Body of pancreas (tissue), 4 donors: ENCODE measurements around the gene DEPDC1. TPM values are rescaled to one million over a fixed set of nuclear protein-coding genes. Genes with fewer than 3 reads are reported as not detected.

Experiments
- ATAC-seq: fragments of 150-250 bp; one replicate; pipeline ENCODE4 v1.9.1; 2016
- DNase-seq, 4 donors: peaks; one replicate each; pipeline ENCODE4 v3.0.0-alpha.2; 2019
- H3K27ac ChIP-seq, 4 donors: fragments of 200-600 bp; sonication (generic); 1 replicate in 3 of 4; 2 replicates in 1 of 4; pipeline versions ENCODE4 v1.5.1 to v1.6.1; 2016 to 2019; ENCODE audit warnings: mild to moderate bottlenecking in 1 of 4, mixed read lengths in 1 of 4, moderate library complexity in 1 of 4
- H3K27me3 ChIP-seq, 2 donors: fragments of 200-600 bp; sonication (generic); one replicate each; pipeline ENCODE4 v1.6.0; 2016; ENCODE audit warnings: mild to moderate bottlenecking in 1 of 2
- H3K36me3 ChIP-seq, 2 donors: fragments of 200-600 bp; sonication (generic); replicated peaks in 1 of 2; 2 replicates each; pipeline ENCODE4 v1.5.1; 2016; ENCODE audit warnings: low read depth in 2 of 2; ENCODE audit not compliant: insufficient read depth in 1 of 2
- H3K4me1 ChIP-seq: fragments of 200-600 bp; sonication (generic); one replicate; pipeline ENCODE4 v1.6.0; 2016
- H3K4me3 ChIP-seq, 2 donors: fragments of 200-600 bp; sonication (generic); 1 replicate in 1 of 2; 2 replicates in 1 of 2; pipeline ENCODE4 v1.5.1; 2016 to 2019
- H3K9me3 ChIP-seq, 3 donors: fragments of 200-600 bp; sonication (generic); 1 replicate in 2 of 3; 2 replicates in 1 of 3; pipeline ENCODE4 v1.5.1; 2016
- CTCF ChIP-seq, 7 experiments: fragments of 450-650 bp in 4 of 7; fragments of 200-600 bp in 3 of 7; sonication (generic) in 3 of 7; IDR thresholded peaks; one replicate each; pipeline ENCODE4 v1.5.1; 2016 to 2019; ENCODE audit warnings: antibody characterized with exemption in 7 of 7
- POLR2A ChIP-seq, 3 donors: fragments of 450-650 bp; IDR thresholded peaks; one replicate each; pipeline ENCODE4 v1.6.1; 2016; ENCODE audit warnings: antibody characterized with exemption in 3 of 3, mild to moderate bottlenecking in 2 of 3
- WGBS, 2 donors: methylation state at CpG; one replicate each; pipeline ENCODE4 v1.1.5; 2017; 5-methylcytosine and 5-hydroxymethylcytosine counted together
- intact Hi-C: fragments of 100-400 bp; cut with DNase I; formaldehyde crosslinking; loops from one replicate; pipeline ENCODE4 v1.15.1; 2023
- total RNA-seq, 2 donors: library from RNA; depleted of rRNA; stranded (reverse); fragments of >200 nt; gene quantifications; one replicate each; pipeline ENCODE4 v1.1.0, GENCODE V29; 2016

The DEPDC1 gene
- total RNA-seq, result not detected

DNA sequence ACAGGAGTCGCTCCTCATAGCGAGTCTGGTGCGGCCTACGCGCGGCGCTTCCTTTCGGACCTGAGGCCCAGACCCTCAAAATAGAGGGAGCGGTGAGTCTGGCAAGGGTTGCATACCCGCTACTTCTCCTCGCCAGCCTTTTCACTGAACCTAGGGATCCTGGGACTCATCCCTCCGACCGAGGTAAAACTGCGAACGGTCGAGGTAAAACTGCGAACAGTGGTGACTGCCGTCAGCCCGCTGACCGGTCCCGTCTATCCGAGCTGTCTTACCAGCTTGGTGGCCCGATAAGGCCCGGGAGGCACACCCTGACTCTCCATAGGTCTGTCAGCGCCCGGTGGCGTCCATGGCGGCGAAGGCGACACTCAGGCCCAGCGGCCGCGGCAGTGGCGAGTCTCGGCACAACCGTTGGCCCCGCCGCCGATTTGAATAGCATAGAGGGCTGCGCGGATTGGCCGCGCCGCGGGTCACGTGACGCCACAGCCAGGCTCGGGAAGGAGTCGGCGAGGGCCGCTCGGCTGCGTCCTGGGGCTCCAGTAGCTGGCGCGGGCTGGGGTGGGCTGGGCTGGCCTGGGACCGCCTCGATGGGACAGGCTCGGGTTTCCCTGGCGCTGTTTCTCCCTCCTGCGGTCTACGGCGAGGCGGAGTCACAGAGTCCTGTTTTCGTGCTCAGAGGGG, at the start of gene DEPDC1:
TSS of gene DEPDC1 (minus strand) at position 403 of the 678 bp plus-strand sequence. CDS start at position 320, 83 bp downstream.
- peak in 1 of 3 donors; percentile 14 for TF ChIP-seq POLR2A (IDR thresholded peaks at IDR 0.05)
- TF ChIP-seq CTCF (IDR thresholded peaks at IDR 0.05), result peak in 2 of 7 experiments; percentile 4 to 27
- no peaks in the 10 kb centered on the region for H3K27me3 ChIP-seq
- WGBS, 2 donors, result 0 to 1% methylated on average over 13 to 64 of the region's 64 CpGs
- peak; percentile 100 for ATAC-seq
- no peaks in the 10 kb centered on the region for H3K9me3 ChIP-seq
- peak within 1 kb of the TSS in 1 of 2 donors; percentile 50 for H3K4me3 ChIP-seq
- intact Hi-C loops, result no loop called here
- peak; percentile 92 to 97 (median 94) for DNase-seq
- H3K27ac ChIP-seq, result peak within 1 kb of the TSS in 1 of 4 donors; percentile 28
- H3K36me3 ChIP-seq, result no peaks in the 10 kb centered on the region
- peaks cover 18% of the 10 kb centered on the region for H3K4me1 ChIP-seq

DNA sequence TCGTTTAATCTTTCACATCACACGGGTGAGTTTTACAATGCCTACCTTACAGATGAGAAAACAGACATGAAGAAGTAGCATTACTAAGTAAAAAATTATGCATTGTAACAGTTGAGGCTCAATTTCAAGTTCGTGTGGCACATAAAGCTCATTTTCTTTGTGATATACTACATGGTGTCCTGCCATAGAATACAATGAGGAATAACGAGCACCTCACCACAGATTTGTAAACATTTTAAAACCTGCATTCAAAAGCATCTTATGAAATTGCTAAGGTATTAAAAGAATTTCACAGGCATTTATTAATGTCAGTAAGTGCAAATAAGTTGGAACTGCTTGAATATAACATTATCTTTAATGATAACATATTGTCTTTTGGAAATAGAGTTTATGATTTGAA, 47.8 kb upstream of the DEPDC1 start:
- no peak overlapping the region for H3K4me3 ChIP-seq
- no peaks in the 10 kb centered on the region for H3K27me3 ChIP-seq
- TF ChIP-seq POLR2A (IDR thresholded peaks at IDR 0.05), result no peak
- TF ChIP-seq CTCF (IDR thresholded peaks at IDR 0.05), result no peak
- H3K4me1 ChIP-seq, result no peaks in the 10 kb centered on the region
- H3K27ac ChIP-seq, result no peak overlapping the region
- intact Hi-C loops, result no loop called here
- 64 to 66% methylated on average over 4 of the region's 4 CpGs for WGBS, 2 donors
- DNase-seq (no peak), ATAC-seq (no peak)
- no peaks in the 10 kb centered on the region for H3K36me3 ChIP-seq
- no peaks in the 10 kb centered on the region for H3K9me3 ChIP-seq

DNA sequence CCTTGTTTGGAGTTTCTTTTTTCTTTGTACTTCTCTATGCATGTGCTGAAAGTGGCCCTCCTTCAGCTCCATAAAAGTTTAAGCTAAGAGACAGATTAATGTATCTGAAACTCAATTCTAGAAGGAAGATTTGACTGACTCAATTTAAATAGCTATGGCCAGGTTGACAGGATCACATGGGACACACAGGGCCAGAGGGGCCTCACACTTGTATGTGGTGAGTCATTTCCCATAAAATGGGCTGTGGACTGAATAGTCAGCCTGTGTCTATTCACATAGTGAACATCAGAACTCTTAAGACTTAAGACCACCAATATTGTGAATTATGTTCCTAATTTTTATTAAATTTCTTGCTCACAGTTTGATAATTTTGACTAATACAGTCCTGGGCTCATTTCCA, 45.7 kb upstream of the DEPDC1 start:
- Histone ChIP-seq H3K36me3 (no peaks in the 10 kb centered on the region), H3K9me3 (no peaks in the 10 kb centered on the region), H3K27me3 (no peaks in the 10 kb centered on the region), H3K4me3 (no peak overlapping the region), H3K4me1 (no peaks in the 10 kb centered on the region), H3K27ac (no peak overlapping the region)
- TF ChIP-seq CTCF (IDR thresholded peaks at IDR 0.05), result no peak
- no peak for TF ChIP-seq POLR2A (IDR thresholded peaks at IDR 0.05)
- DNase-seq (no peak), ATAC-seq (no peak)
- intact Hi-C loops, result no loop called here

- DNase-seq (no peak), ATAC-seq (no peak)
- Histone ChIP-seq H3K4me1 (no peaks in the 10 kb centered on the region), H3K4me3 (no peak overlapping the region), H3K27ac (no peak overlapping the region), H3K9me3 (no peaks in the 10 kb centered on the region), H3K36me3 (no peaks in the 10 kb centered on the region), H3K27me3 (no peaks in the 10 kb centered on the region)
- intact Hi-C loops, result no loop called here
- TF ChIP-seq CTCF (IDR thresholded peaks at IDR 0.05) (no peak), POLR2A (IDR thresholded peaks at IDR 0.05) (no peak)
These were observed 42.1 kb upstream of the DEPDC1 start for GRCh38 chr1:68538941-68539340.

DNA sequence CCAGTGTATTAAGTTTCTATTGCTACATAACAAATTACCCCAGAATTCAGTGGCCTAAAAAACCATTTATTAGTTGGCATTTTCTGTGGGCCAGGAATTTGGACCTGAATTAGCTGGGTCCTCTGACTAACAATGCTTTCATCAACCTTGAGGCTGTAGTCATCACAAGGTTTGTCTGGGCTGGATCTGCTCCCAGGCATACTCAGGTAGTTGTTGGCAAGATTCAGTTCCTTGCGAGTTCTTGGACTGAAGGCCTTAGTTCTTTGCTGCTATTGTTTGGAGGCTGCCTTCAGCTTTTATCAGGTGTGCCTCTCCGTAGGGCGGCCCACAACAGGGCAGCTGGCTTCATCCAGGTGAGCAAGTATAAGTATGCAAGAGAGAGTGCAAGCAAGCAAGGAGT, 31.4 kb upstream of the DEPDC1 start:
- TF ChIP-seq POLR2A (IDR thresholded peaks at IDR 0.05) (no peak), CTCF (IDR thresholded peaks at IDR 0.05) (no peak)
- WGBS, 2 donors, result 73 to 82% methylated on average over 3 of the region's 3 CpGs
- DNase-seq (no peak), ATAC-seq (no peak)
- Histone ChIP-seq H3K9me3 (no peaks in the 10 kb centered on the region), H3K36me3 (no peaks in the 10 kb centered on the region), H3K4me1 (no peaks in the 10 kb centered on the region), H3K27me3 (no peaks in the 10 kb centered on the region), H3K4me3 (no peak overlapping the region), H3K27ac (no peak overlapping the region)
- intact Hi-C loops, result no loop called here
